Chondrocyte (in vitro differentiated cells): Measurements from ENCODE around the gene RABGAP1L. TPM values are rescaled to one million over a fixed set of nuclear protein-coding genes. Genes with fewer than 3 reads are reported as not detected.

ENCODE experiments used
- DNase-seq: peaks from one replicate; pipeline ENCODE4 v3.0.0; 2021; ENCODE audit warnings: mixed read lengths, low spot score
- H3K27ac Mint-ChIP-seq: one replicate; pipeline ENCODE4 v1.8.0; 2021; ENCODE audit warnings: mild to moderate bottlenecking, moderate library complexity, mixed read lengths; ENCODE audit not compliant: unreplicated experiment
- H3K27me3 Mint-ChIP-seq: 2 replicates; pipeline ENCODE4 v1.8.0; 2021; ENCODE audit warnings: low read depth, mixed read lengths
- H3K36me3 Mint-ChIP-seq: 2 replicates; pipeline ENCODE4 v1.8.0; 2021; ENCODE audit warnings: low read depth, mixed read lengths
- H3K4me1 Mint-ChIP-seq: 2 replicates; pipeline ENCODE4 v1.8.0; 2021; ENCODE audit warnings: low read depth, mild to moderate bottlenecking, mixed read lengths
- H3K4me3 Mint-ChIP-seq: one replicate; pipeline ENCODE4 v1.8.0; 2021; ENCODE audit warnings: mild to moderate bottlenecking, moderate library complexity, mixed read lengths; ENCODE audit not compliant: unreplicated experiment
- H3K9me3 Mint-ChIP-seq: 2 replicates; pipeline ENCODE4 v1.8.0; 2021; ENCODE audit warnings: low read depth, mixed read lengths
- total RNA-seq: library from RNA; stranded (reverse); gene quantifications from 3 replicates; pipeline ENCODE4 v1.2.1, GENCODE V29; 2021
- TF ChIP-seq, protein P1 (sequence below): fragments of 200-600 bp; sonication (generic); IDR thresholded peaks from 2 replicates; pipeline ENCODE4 v1.5.0; 2021; ENCODE audit warnings: antibody characterized with exemption, mild to moderate bottlenecking, moderate library complexity

RABGAP1L gene
- total RNA-seq, 1 donor from 2014 or later = 27.1 TPM

DNA sequence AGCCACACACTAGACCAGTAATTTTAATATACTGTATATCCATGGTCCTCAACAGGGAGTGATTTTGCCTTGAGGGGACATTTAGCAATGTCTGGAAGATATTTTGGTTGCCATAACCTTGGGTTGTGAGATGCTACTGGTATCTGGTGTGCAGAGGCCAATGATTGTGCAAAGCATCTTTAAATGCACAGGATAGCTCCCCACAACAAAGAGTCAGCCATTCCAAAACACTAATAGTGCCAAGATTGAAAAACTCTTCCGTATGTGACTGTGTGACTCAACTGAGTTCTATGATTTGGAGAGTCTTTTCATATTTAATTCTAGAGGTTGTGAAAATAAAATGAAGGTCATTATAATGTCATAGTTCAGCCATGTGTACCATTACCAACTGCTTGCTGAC is 699.0 kb downstream of the RABGAP1L start:
- TF ChIP-seq, protein P1, sequence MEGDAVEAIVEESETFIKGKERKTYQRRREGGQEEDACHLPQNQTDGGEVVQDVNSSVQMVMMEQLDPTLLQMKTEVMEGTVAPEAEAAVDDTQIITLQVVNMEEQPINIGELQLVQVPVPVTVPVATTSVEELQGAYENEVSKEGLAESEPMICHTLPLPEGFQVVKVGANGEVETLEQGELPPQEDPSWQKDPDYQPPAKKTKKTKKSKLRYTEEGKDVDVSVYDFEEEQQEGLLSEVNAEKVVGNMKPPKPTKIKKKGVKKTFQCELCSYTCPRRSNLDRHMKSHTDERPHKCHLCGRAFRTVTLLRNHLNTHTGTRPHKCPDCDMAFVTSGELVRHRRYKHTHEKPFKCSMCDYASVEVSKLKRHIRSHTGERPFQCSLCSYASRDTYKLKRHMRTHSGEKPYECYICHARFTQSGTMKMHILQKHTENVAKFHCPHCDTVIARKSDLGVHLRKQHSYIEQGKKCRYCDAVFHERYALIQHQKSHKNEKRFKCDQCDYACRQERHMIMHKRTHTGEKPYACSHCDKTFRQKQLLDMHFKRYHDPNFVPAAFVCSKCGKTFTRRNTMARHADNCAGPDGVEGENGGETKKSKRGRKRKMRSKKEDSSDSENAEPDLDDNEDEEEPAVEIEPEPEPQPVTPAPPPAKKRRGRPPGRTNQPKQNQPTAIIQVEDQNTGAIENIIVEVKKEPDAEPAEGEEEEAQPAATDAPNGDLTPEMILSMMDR = no peak
- H3K4me3 Mint-ChIP-seq = no peak overlapping the region
- no peaks in the 10 kb centered on the region for H3K27me3 Mint-ChIP-seq
- no peaks in the 10 kb centered on the region for H3K36me3 Mint-ChIP-seq
- no peak for DNase-seq
- no peak overlapping the region for H3K27ac Mint-ChIP-seq
- no peaks in the 10 kb centered on the region for H3K9me3 Mint-ChIP-seq
- H3K4me1 Mint-ChIP-seq = no peaks in the 10 kb centered on the region

DNA sequence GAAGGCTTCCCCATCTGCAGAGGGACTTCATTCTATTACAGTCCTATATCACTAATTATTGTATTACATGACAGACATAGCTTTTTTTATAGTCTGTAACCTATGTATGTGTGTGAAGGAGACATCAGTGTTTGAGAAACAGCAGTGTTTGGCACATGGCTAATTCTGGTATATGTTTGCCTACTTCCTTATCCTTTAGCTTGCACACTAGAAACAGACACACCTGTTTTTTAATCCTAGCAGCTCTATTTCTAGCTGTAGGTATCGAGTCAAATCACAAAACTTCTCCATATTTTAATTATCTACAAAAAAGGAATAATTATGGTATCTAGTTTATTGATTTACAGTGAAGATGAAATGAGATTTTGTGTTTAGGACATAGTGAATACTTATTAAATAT is 711.0 kb downstream of the RABGAP1L start:
- no peak overlapping the region for H3K27ac Mint-ChIP-seq
- no peaks in the 10 kb centered on the region for H3K36me3 Mint-ChIP-seq
- H3K27me3 Mint-ChIP-seq = no peaks in the 10 kb centered on the region
- TF ChIP-seq, protein P1 = no peak
- no peaks in the 10 kb centered on the region for H3K9me3 Mint-ChIP-seq
- H3K4me3 Mint-ChIP-seq = no peak overlapping the region
- DNase-seq = no peak
- H3K4me1 Mint-ChIP-seq = peaks cover 2% of the 10 kb centered on the region

DNA sequence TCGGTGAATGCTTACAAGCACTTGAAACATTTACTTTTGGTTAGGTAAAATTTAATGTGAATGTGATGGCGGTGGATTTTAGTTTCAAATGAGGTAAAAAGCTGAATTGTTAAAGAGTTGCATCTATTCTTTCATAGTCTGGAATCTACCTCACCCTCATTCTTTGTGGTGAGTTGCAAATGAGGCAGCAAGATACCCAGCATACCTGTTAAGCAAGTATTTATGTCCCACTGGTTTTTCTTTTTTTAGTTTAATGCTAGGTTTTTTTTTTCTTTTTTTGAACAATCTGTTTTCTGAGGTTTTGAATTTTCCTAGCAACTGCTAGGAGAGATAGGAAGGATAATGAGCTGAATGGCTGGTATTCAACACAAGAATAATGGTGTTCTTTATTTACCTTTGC is 712.6 kb downstream of the RABGAP1L start:
- Mint-ChIP-seq H3K9me3 (no peaks in the 10 kb centered on the region), H3K4me1 (peaks cover 2% of the 10 kb centered on the region), H3K36me3 (no peaks in the 10 kb centered on the region), H3K27me3 (no peaks in the 10 kb centered on the region), H3K4me3 (no peak overlapping the region), H3K27ac (no peak overlapping the region)
- DNase-seq = no peak
- TF ChIP-seq, protein P1 = no peak

DNA sequence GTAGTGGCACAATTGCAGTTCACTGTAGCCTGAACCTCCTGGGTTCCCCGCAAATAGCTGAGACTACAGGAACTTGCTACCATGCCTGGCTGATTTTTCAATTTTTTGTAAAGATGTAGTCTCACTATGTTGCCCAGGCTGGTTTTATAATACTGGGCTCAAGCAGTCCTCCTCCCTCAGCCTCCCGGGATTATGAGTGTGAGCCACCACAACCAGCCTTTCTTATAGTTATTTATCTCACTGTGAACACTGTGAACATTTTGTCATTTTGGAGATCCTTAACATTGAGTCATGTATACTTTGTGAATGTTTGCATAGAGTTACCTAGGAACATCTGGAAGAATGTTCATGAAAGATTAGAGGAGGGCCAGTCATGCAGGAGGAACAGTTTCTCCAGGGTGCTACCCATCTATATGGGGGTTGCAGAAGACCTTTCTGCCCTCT is 713.3 kb downstream of the RABGAP1L start:
- peaks cover 2% of the 10 kb centered on the region for H3K4me1 Mint-ChIP-seq
- H3K4me3 Mint-ChIP-seq = no peak overlapping the region
- H3K27ac Mint-ChIP-seq = no peak overlapping the region
- H3K27me3 Mint-ChIP-seq = no peaks in the 10 kb centered on the region
- no peaks in the 10 kb centered on the region for H3K9me3 Mint-ChIP-seq
- H3K36me3 Mint-ChIP-seq = no peaks in the 10 kb centered on the region
- TF ChIP-seq, protein P1 = no peak
- DNase-seq = no peak

DNA sequence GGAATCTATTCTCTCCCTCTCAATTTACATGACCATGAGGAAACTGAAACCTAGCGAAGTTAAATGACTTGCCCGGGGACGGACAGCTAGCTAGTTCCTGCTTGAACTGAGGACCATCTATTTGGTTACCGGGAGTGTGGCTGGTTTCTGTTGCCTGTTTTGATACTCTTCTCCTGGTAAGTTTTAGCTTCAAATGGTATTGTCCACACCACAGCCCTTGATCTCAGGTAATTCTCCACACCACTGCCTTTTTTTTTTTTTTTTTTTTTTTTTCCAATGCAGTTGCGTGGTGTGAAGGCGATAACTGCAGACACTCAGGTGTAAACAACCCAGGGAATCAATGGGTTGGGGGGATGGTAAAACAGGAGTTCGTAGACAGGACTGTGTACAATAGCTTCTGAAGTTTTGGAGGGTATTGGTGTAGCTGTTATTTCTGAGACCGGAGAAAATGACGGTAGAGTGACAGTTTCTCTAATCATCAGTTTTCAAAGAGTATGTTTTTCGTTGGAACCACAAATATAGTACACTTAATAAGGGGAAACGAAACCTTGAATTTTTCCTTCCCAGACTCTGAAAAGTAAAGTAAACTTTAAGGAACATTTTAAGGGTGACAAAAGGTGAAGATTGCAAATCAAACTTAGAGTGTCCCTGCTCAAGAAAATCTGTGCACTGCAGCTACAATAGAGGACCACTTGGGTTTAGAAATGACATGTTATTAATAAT is 715.2 kb downstream of the RABGAP1L start:
- no peak for DNase-seq
- TF ChIP-seq, protein P1 = no peak
- peaks cover 2% of the 10 kb centered on the region for H3K4me1 Mint-ChIP-seq
- H3K4me3 Mint-ChIP-seq = no peak overlapping the region
- H3K9me3 Mint-ChIP-seq = no peaks in the 10 kb centered on the region
- H3K27me3 Mint-ChIP-seq = no peaks in the 10 kb centered on the region
- H3K27ac Mint-ChIP-seq = no peak overlapping the region
- H3K36me3 Mint-ChIP-seq = no peaks in the 10 kb centered on the region
